ENCODE results near the gene CISD3. TPM values are rescaled to one million over a fixed set of nuclear protein-coding genes. Genes with fewer than 3 reads are reported as not detected.

The CISD3 gene
- total and polyA plus RNA-seq, 2 of the 4 experiments (the other 2 are of a cell fraction): 1.3 to 14.1 TPM

- CTCF ChIA-PET: no interaction called here
- no peak overlapping the region for H3K14ac ChIP-seq (replicated peaks; ENCODE audit: low read depth, low read length)
- no peak overlapping the region for H4K5ac ChIP-seq (ENCODE audit: low read depth, low read length)
- POLR2A ChIA-PET (ENCODE audit: unreplicated experiment): no interaction called here
- no peaks in the 10 kb centered on the region for H3K4me1 ChIP-seq (ENCODE audit: control insufficient read depth, insufficient read depth, low read length)
- no peak overlapping the region for H2AK5ac ChIP-seq (ENCODE audit: low read depth, low read length)
- WGBS, 2 experiments (ENCODE audit: extremely low coverage in 2 of 2, insufficient read length in 1 of 2): no CpG with 5 or more reads among the region's 9 CpGs
- H3K79me1 ChIP-seq (ENCODE audit: low read depth in 1 of 2, low read length in 2 of 2): peaks cover 0 to 6% of the 10 kb centered on the region in 2 experiments; a peak in 1 of 4 replicates
- H2BK5ac ChIP-seq (ENCODE audit: low read depth, low read length, poor library complexity, severe bottlenecking): no peak overlapping the region
- H3K27me3 ChIP-seq (ENCODE audit: control insufficient read depth, insufficient read depth, low read length): no peaks in the 10 kb centered on the region
- H2AFZ ChIP-seq (replicated peaks; ENCODE audit: low read length, poor library complexity): no peak overlapping the region
- H3K4me3 ChIP-seq (ENCODE audit: insufficient read depth, low read depth, low read length): no peak overlapping the region
- H2BK120ac ChIP-seq (ENCODE audit: low read depth, low read length): no peak overlapping the region
- no peak overlapping the region for H4K8ac ChIP-seq (ENCODE audit: low read depth in 2 of 2, low read length in 2 of 2)
- intact Hi-C loops (cut with micrococcal nuclease): no loop called here
- no peak overlapping the region for H3K9ac ChIP-seq (ENCODE audit: low read depth, low read length)
- no TSS peak for BruUV-seq (replicated peaks)
- no peak for ATAC-seq (ENCODE audit: low read depth)
- H2AK9ac ChIP-seq (replicated peaks; ENCODE audit: low read depth, low read length, poor library complexity): no peak overlapping the region
- DNase-seq: no peak
- H3K36me3 ChIP-seq (ENCODE audit: control insufficient read depth, insufficient read depth, low read length): peaks cover 70% of the 10 kb centered on the region
- H3K9me3 ChIP-seq (ENCODE audit: control insufficient read depth, insufficient read depth, low read length): no peaks in the 10 kb centered on the region
- no peak overlapping the region for H2BK20ac ChIP-seq (ENCODE audit: low read depth, low read length)
- H3K9me1 ChIP-seq (ENCODE audit: insufficient read depth, low read length): no peaks in the 10 kb centered on the region
- dilution Hi-C loops (cut with HindIII; ENCODE audit: low sequenced_read_pairs, unreplicated experiment): no loop called here
- no peak overlapping the region for H4K91ac ChIP-seq (ENCODE audit: insufficient read depth, low read depth, low read length)
- no peak overlapping the region for H3K4me2 ChIP-seq (ENCODE audit: low read depth, low read length)
- in situ Hi-C loops (cut with MboI; ENCODE audit: low sequenced_read_pairs): no loop called here
- no peak overlapping the region for H3K56ac ChIP-seq (ENCODE audit: extremely low read depth, insufficient read depth, low read length)
- H3K27ac ChIP-seq (ENCODE audit: insufficient read depth, low read length): no peak overlapping the region
- no peak overlapping the region for H3K4ac ChIP-seq (ENCODE audit: low read depth, low read length)
- H3K18ac ChIP-seq (ENCODE audit: low read depth, low read length): no peak overlapping the region
- no peak overlapping the region for H2BK15ac ChIP-seq (ENCODE audit: low read depth, low read length)
- H3K23ac ChIP-seq (ENCODE audit: low read depth, low read length): no peak overlapping the region
- 0 out of 2 replicates have a peak, but pooled peaks cover 3% of the 10 kb centered on the region for H4K20me1 ChIP-seq (ENCODE audit: insufficient read depth, low read length)
- no peak for TF ChIP-seq RAD21 (IDR thresholded peaks at IDR 0.05; ENCODE audit: low read length)
- TF ChIP-seq USF2 (IDR thresholded peaks at IDR 0.05; ENCODE audit: low read depth, low read length): no peak
- TF ChIP-seq, protein P1, sequence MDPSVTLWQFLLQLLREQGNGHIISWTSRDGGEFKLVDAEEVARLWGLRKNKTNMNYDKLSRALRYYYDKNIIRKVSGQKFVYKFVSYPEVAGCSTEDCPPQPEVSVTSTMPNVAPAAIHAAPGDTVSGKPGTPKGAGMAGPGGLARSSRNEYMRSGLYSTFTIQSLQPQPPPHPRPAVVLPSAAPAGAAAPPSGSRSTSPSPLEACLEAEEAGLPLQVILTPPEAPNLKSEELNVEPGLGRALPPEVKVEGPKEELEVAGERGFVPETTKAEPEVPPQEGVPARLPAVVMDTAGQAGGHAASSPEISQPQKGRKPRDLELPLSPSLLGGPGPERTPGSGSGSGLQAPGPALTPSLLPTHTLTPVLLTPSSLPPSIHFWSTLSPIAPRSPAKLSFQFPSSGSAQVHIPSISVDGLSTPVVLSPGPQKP (IDR thresholded peaks at IDR 0.05; ENCODE audit: borderline replicate concordance, low read depth, low read length): no peak
- no peak for TF ChIP-seq POLR2A (IDR thresholded peaks at IDR 0.05; ENCODE audit: low read depth, low read length)
- TF ChIP-seq, protein P2, sequence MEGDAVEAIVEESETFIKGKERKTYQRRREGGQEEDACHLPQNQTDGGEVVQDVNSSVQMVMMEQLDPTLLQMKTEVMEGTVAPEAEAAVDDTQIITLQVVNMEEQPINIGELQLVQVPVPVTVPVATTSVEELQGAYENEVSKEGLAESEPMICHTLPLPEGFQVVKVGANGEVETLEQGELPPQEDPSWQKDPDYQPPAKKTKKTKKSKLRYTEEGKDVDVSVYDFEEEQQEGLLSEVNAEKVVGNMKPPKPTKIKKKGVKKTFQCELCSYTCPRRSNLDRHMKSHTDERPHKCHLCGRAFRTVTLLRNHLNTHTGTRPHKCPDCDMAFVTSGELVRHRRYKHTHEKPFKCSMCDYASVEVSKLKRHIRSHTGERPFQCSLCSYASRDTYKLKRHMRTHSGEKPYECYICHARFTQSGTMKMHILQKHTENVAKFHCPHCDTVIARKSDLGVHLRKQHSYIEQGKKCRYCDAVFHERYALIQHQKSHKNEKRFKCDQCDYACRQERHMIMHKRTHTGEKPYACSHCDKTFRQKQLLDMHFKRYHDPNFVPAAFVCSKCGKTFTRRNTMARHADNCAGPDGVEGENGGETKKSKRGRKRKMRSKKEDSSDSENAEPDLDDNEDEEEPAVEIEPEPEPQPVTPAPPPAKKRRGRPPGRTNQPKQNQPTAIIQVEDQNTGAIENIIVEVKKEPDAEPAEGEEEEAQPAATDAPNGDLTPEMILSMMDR (conservative IDR thresholded peaks at IDR 0.05; ENCODE audit: low read depth, low read length): no peak
- no peak for TF ChIP-seq SMC3 (IDR thresholded peaks at IDR 0.05; ENCODE audit: low read depth, low read length)
- no peak for TF ChIP-seq RCOR1 (IDR thresholded peaks at IDR 0.05; ENCODE audit: insufficient replicate concordance, low read length)
- no peak for TF ChIP-seq MAFK (IDR thresholded peaks at IDR 0.05; ENCODE audit: low read depth, low read length)
- TF ChIP-seq MXI1 (IDR thresholded peaks at IDR 0.05; ENCODE audit: borderline replicate concordance, low read depth, low read length): no peak
- TF ChIP-seq NFE2L2 (IDR thresholded peaks at IDR 0.05; ENCODE audit: low read depth, low read length): no peak
- no peak for TF ChIP-seq FOS (IDR thresholded peaks at IDR 0.05; ENCODE audit: low read depth, low read length)
- no peak for TF ChIP-seq CEBPB (IDR thresholded peaks at IDR 0.05; ENCODE audit: low read depth, low read length)
Measured at GRCh38 chr17:38715216-38715943, 14.8 kb upstream of the CISD3 start.
